Upper lobe of right lung (tissue), 1 donor: ENCODE results near the gene WDR70. TPM values are rescaled to one million over a fixed set of nuclear protein-coding genes. Genes with fewer than 3 reads are reported as not detected.
A peak's percentile ranks its signal among the peaks of the same experiment; 100 is the strongest.
"Not testable (repeated sequence)": the region's sequence is repeated elsewhere in the genome, so short reads cannot be mapped to it uniquely, and the experiment has no call there.

ENCODE experiments used
- ATAC-seq: fragments of 200-7000 bp; cut with Tn5 transposase; one replicate; pipeline ENCODE4 v1.9.1; 2020; ENCODE audit warnings: mild to moderate bottlenecking, moderate library complexity
- DNase-seq: peaks from one replicate; pipeline ENCODE4 v3.0.0-alpha.2; 2020
- H3K27ac ChIP-seq: fragments of 200-600 bp; one replicate; pipeline ENCODE4 v1.8.0; 2022
- H3K27me3 ChIP-seq: fragments of 200-600 bp; one replicate; pipeline ENCODE4 v1.8.0; 2022; ENCODE audit warnings: mild to moderate bottlenecking
- H3K36me3 ChIP-seq: fragments of 200-600 bp; one replicate; pipeline ENCODE4 v1.8.0; 2022
- H3K4me1 ChIP-seq: fragments of 200-600 bp; one replicate; pipeline ENCODE4 v1.8.0; 2022
- H3K4me3 ChIP-seq: fragments of 200-600 bp; one replicate; pipeline ENCODE4 v1.8.0; 2022; ENCODE audit warnings: mild to moderate bottlenecking
- H3K9me3 ChIP-seq: fragments of 200-600 bp; one replicate; pipeline ENCODE4 v1.8.0; 2022
- intact Hi-C: fragments of 100-400 bp; cut with DNase I; formaldehyde crosslinking; loops from one replicate; pipeline ENCODE4 v1.11.0; 2022
- total RNA-seq: library from RNA; stranded (reverse); fragmentation: NEBNext Ultra II Directional; extraction: Animal tissue kit (Norgen Biotek cat#: 25700); gene quantifications from one replicate; pipeline ENCODE4 v1.2.1, GENCODE V29; 2021
- TF ChIP-seq, protein P1 (sequence below): fragments of 200-600 bp; IDR thresholded peaks from one replicate; pipeline ENCODE4 v1.8.0; 2022; ENCODE audit warnings: antibody characterized with exemption
- donor health status: DM: no; HTN: yes; CAD: no; lungs with severe emphysema.

WDR70 gene
- total RNA-seq, 1 donor from 2014 or later: 24.7 TPM

DNA sequence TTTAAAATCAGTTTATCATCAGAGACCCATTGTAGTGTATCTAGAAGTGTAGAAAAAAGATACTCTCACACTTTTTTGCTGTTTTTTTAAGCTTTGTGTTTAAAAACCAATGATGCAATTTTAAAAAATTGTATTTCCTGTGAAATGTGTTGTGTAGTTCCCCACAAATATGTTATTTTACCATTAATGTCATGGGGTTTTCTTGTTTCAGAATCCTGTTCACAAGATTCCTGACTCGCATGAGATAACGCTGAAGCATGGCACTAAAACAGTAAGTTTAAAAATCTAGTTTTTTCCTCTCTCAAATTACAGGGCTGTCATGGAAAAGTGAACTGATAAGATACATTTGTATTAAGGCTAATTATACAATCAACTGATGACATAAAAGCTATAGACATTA is 58.6 kb downstream of the WDR70 start:
- intact Hi-C loops: no loop called here
- TF ChIP-seq, protein P1, sequence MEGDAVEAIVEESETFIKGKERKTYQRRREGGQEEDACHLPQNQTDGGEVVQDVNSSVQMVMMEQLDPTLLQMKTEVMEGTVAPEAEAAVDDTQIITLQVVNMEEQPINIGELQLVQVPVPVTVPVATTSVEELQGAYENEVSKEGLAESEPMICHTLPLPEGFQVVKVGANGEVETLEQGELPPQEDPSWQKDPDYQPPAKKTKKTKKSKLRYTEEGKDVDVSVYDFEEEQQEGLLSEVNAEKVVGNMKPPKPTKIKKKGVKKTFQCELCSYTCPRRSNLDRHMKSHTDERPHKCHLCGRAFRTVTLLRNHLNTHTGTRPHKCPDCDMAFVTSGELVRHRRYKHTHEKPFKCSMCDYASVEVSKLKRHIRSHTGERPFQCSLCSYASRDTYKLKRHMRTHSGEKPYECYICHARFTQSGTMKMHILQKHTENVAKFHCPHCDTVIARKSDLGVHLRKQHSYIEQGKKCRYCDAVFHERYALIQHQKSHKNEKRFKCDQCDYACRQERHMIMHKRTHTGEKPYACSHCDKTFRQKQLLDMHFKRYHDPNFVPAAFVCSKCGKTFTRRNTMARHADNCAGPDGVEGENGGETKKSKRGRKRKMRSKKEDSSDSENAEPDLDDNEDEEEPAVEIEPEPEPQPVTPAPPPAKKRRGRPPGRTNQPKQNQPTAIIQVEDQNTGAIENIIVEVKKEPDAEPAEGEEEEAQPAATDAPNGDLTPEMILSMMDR: no peak
- H3K27me3 ChIP-seq: no peaks in the 10 kb centered on the region
- ATAC-seq: no peak
- no peak overlapping the region for H3K27ac ChIP-seq
- H3K4me3 ChIP-seq: no peak overlapping the region
- peaks cover 8% of the 10 kb centered on the region for H3K36me3 ChIP-seq
- no peaks in the 10 kb centered on the region for H3K4me1 ChIP-seq
- H3K9me3 ChIP-seq: no peaks in the 10 kb centered on the region
- no peak for DNase-seq

DNA sequence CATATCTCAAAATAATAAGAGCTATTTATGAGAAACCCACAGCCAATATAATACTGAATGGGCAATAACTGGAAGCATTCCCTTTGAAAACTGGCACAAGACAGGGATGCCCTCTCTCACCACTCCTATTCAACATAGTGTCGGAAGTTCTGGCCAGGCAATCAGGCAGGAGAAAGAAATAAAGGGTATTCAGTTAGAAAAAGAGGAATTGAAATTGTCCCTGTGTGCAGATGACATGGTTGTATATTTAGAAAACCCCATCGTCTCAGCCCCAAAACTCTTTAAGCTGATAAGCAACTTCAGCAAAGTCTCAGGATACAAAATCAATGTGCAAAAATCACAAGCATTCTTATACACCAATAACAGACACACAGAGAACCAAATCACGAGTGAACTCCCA is 66.7 kb downstream of the WDR70 start:
- H3K4me1 ChIP-seq, H3K9me3 ChIP-seq, H3K27me3 ChIP-seq, ATAC-seq, H3K4me3 ChIP-seq, intact Hi-C loops, H3K27ac ChIP-seq, DNase-seq: not testable (repeated sequence)
- H3K36me3 ChIP-seq: peaks cover 15% of the 10 kb centered on the region

- no peak overlapping the region for H3K27ac ChIP-seq
- no peaks in the 10 kb centered on the region for H3K4me1 ChIP-seq
- ATAC-seq: no peak
- H3K27me3 ChIP-seq: no peaks in the 10 kb centered on the region
- no peaks in the 10 kb centered on the region for H3K9me3 ChIP-seq
- TF ChIP-seq, protein P1: no peak
- peaks cover 7% of the 10 kb centered on the region for H3K36me3 ChIP-seq
- no peak overlapping the region for H3K4me3 ChIP-seq
- intact Hi-C loops: no loop called here
- DNase-seq: no peak
Measured at GRCh38 chr5:37448941-37449340, 69.8 kb downstream of the WDR70 start.

DNA sequence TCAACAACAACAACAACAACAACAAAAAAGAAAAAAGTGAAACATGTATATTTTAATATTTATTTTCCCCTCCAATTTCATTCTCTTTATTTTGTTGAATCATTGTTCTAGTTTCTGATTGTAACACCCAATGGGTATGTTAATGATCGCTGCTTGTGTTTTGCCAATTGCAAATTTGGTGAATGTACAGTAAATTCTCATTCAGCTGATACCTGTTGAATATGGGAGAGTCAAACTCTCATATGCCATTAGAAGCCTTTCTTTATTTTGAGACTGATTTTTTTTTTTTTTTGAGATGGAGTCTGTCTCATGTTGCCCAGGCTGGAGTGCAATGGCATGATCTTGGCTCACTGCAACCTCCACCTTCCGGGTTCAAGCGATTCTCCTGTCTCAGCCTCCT is 72.9 kb downstream of the WDR70 start:
- H3K36me3 ChIP-seq, ATAC-seq, intact Hi-C loops: not testable (repeated sequence)

GRCh38 chr5:37453252-37453651 is 74.1 kb downstream of the WDR70 start:
- ATAC-seq, H3K4me3 ChIP-seq, DNase-seq, H3K4me1 ChIP-seq, H3K36me3 ChIP-seq, intact Hi-C loops, H3K9me3 ChIP-seq, H3K27ac ChIP-seq, H3K27me3 ChIP-seq: not testable (repeated sequence)

More for the DNA sequence above, 72.9 kb downstream of the WDR70 start:
- H3K9me3 ChIP-seq, H3K27ac ChIP-seq, H3K4me3 ChIP-seq, DNase-seq, H3K27me3 ChIP-seq, H3K4me1 ChIP-seq: not testable (repeated sequence)

- intact Hi-C loops, H3K9me3 ChIP-seq, DNase-seq, H3K27me3 ChIP-seq, ATAC-seq, H3K27ac ChIP-seq, H3K36me3 ChIP-seq, H3K4me3 ChIP-seq, H3K4me1 ChIP-seq: not testable (repeated sequence)
Measured at GRCh38 chr5:37454402-37455055, 75.4 kb downstream of the WDR70 start.

GRCh38 chr5:37463191-37464051 is 84.3 kb downstream of the WDR70 start:
- H3K4me1 ChIP-seq, H3K36me3 ChIP-seq, H3K27ac ChIP-seq, H3K9me3 ChIP-seq, intact Hi-C loops, H3K27me3 ChIP-seq, H3K4me3 ChIP-seq, DNase-seq: not testable (repeated sequence)
- peak; percentile 88 for ATAC-seq

DNA sequence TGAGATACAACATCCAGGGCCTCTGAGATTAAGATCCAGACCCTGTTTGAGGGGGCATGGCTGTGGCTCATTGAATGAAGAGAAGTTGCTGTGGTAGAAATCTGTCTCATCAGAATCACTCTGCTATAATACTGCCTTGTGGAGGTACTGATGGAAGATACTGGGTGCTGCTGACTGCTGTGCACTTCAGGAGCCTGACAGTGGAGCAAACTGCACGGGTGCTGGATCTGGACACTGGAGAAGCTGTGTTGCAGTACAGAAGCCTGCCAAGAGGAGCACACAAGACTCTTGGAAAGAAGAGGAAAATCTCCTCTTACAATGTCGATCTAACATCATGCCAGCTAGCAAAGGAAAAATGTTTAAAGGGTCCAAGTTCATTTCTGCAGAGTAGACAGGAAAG is 85.5 kb downstream of the WDR70 start:
- DNase-seq, H3K27me3 ChIP-seq, H3K4me3 ChIP-seq, H3K27ac ChIP-seq, intact Hi-C loops, H3K4me1 ChIP-seq, H3K9me3 ChIP-seq, H3K36me3 ChIP-seq, ATAC-seq: not testable (repeated sequence)

- DNase-seq, H3K9me3 ChIP-seq, H3K4me3 ChIP-seq, H3K27me3 ChIP-seq, H3K27ac ChIP-seq, intact Hi-C loops, H3K36me3 ChIP-seq, H3K4me1 ChIP-seq, ATAC-seq: not testable (repeated sequence)
Measured at GRCh38 chr5:37469383-37469782, 90.3 kb downstream of the WDR70 start.
